HepG2 (cell line): ENCODE results near the gene TP73. TPM values are rescaled to one million over a fixed set of nuclear protein-coding genes. Genes with fewer than 3 reads are reported as not detected.
A peak's percentile ranks its signal among the peaks of the same experiment; 100 is the strongest.

Source experiments
- CCDC6 ChIP-seq: sonication (generic); formaldehyde crosslinking; IDR thresholded peaks from 2 replicates; pipeline ENCODE4 v1.8.1; 2022; ENCODE audit warnings: mild to moderate bottlenecking, missing genetic modification reagents, moderate library complexity
- PHF21A ChIP-seq: sonication (generic); formaldehyde crosslinking; IDR thresholded peaks from 2 replicates; pipeline ENCODE4 v1.5.0; 2020; ENCODE audit warnings: mild to moderate bottlenecking, missing genetic modification reagents
- RFXAP ChIP-seq: sonication (generic); formaldehyde crosslinking; IDR thresholded peaks from 2 replicates; pipeline ENCODE4 v1.4.0; 2020; ENCODE audit warnings: missing genetic modification reagents, borderline replicate concordance
- ZNF224 ChIP-seq: sonication (generic); formaldehyde crosslinking; IDR thresholded peaks from 2 replicates; pipeline ENCODE4 v1.5.0; 2020; ENCODE audit warnings: mild to moderate bottlenecking, missing genetic modification reagents
- ZNF670 ChIP-seq: sonication (generic); formaldehyde crosslinking; IDR thresholded peaks from 2 replicates; pipeline ENCODE4 v1.8.0; 2022; ENCODE audit warnings: mild to moderate bottlenecking, missing genetic modification reagents, borderline replicate concordance
- polyA plus RNA-seq, 8 experiments: library from polyadenylated mRNA; depleted of rRNA in 3 of 8; stranded (reverse) in 7 of 8; unstranded in 1 of 8; fragments of >200 nt; fragmentation: Illumina TruSeq in 4 of 8; extraction: Trizol in 4 of 8; gene quantifications; 2 replicates each; pipeline versions ENCODE4 v1.2.1 to v1.2.3, GENCODE V29; 2011 to 2016; ENCODE audit warnings: low read depth in 4 of 8, missing spikeins in 1 of 8, mixed read lengths in 1 of 8; ENCODE audit not compliant: insufficient read depth in 1 of 8
- total RNA-seq, 5 experiments: library from RNA; depleted of rRNA; stranded (reverse); fragments of >200 nt; fragmentation: Illumina TruSeq; extraction: Trizol; gene quantifications; 2 replicates each; pipeline ENCODE4 v1.2.3, GENCODE V29; 2016; ENCODE audit warnings: low read depth in 1 of 5
- TF ChIP-seq, protein P1 (sequence below): IDR thresholded peaks from 2 replicates; pipeline ENCODE4 v1.6.1; 2016; ENCODE audit warnings: low read depth, missing genetic modification reagents, missing compliant biosample characterization

The TP73 gene
- total and polyA plus RNA-seq, 2 of the 13 experiments (the other 11 are each of a cell fraction or from before 2014, with no cell fraction given), result 0.49 to 1.1 TPM

DNA sequence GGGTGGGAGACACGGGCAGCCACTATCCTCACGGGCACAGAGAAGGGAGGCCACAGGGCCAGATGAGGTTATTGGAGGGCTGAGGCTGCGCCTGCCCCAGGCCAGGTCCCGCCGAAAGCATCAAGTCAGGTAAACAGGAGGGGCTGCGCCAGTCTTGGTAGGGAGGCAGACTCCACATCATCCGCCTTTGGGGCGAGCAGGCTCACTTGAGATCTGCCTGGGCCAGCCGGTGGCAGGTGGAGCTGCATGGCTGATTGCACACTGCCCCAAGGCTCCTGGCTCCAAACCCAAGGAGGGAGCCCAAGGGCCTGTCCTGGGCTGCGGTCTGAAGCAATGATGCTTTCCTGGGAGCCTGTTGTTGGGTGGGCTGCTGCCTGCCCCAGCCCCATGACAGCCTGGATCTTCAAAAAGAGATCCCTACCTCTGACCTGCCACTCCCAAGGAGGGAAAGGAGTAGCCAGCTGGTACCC is 124.8 kb downstream of the TP73 start (continued):
- TF ChIP-seq, protein P1, sequence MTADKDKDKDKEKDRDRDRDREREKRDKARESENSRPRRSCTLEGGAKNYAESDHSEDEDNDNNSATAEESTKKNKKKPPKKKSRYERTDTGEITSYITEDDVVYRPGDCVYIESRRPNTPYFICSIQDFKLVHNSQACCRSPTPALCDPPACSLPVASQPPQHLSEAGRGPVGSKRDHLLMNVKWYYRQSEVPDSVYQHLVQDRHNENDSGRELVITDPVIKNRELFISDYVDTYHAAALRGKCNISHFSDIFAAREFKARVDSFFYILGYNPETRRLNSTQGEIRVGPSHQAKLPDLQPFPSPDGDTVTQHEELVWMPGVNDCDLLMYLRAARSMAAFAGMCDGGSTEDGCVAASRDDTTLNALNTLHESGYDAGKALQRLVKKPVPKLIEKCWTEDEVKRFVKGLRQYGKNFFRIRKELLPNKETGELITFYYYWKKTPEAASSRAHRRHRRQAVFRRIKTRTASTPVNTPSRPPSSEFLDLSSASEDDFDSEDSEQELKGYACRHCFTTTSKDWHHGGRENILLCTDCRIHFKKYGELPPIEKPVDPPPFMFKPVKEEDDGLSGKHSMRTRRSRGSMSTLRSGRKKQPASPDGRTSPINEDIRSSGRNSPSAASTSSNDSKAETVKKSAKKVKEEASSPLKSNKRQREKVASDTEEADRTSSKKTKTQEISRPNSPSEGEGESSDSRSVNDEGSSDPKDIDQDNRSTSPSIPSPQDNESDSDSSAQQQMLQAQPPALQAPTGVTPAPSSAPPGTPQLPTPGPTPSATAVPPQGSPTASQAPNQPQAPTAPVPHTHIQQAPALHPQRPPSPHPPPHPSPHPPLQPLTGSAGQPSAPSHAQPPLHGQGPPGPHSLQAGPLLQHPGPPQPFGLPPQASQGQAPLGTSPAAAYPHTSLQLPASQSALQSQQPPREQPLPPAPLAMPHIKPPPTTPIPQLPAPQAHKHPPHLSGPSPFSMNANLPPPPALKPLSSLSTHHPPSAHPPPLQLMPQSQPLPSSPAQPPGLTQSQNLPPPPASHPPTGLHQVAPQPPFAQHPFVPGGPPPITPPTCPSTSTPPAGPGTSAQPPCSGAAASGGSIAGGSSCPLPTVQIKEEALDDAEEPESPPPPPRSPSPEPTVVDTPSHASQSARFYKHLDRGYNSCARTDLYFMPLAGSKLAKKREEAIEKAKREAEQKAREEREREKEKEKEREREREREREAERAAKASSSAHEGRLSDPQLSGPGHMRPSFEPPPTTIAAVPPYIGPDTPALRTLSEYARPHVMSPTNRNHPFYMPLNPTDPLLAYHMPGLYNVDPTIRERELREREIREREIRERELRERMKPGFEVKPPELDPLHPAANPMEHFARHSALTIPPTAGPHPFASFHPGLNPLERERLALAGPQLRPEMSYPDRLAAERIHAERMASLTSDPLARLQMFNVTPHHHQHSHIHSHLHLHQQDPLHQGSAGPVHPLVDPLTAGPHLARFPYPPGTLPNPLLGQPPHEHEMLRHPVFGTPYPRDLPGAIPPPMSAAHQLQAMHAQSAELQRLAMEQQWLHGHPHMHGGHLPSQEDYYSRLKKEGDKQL (CRISPR knock-in tag), result no peak
- TF ChIP-seq PHF21A (CRISPR knock-in tag) (no peak), CCDC6 (0 out of 2 replicates have a peak, but pooled peaks have one; percentile 37), ZNF670 (CRISPR knock-in tag) (no peak), ZNF224 (CRISPR knock-in tag) (no peak), RFXAP (CRISPR knock-in tag) (no peak)
